HepG2 (cell line): ENCODE results near the gene PIWIL4. TPM values are rescaled to one million over a fixed set of nuclear protein-coding genes. Genes with fewer than 3 reads are reported as not detected.

Source experiments
- ATAC-seq: fragments of 200-7000 bp; cut with Tn5 transposase; 3 replicates; pipeline ENCODE4 v1.9.1; 2020; ENCODE audit warnings: mild to moderate bottlenecking, moderate library complexity
- BruUV-seq: library from RNA; stranded (reverse); fragments of 400-500 nt; replicated peaks from 2 replicates; lab custom pipeline; 2021; lab: Mats Ljungman, UMichigan
- CTCF ChIA-PET: fragments of 300-600 bp; formaldehyde crosslinking; extraction: SDS; loops from one replicate; lab custom pipeline; 2021; ENCODE audit warnings: low total read pairs, inconsistent platforms, low intra/inter-chr PET ratio; lab: Yijun Ruan, JAX
- POLR2A ChIA-PET: fragments of 350-600 bp; sonication (Branson Sonifier 250); formaldehyde crosslinking; loops from one replicate; lab custom pipeline; 2020; ENCODE audit warnings: antibody characterized with exemption, inconsistent platforms; lab: Yijun Ruan, JAX
- DNase-seq: peaks from one replicate; pipeline ENCODE4 v3.0.0-alpha.2; 2015; ENCODE audit warnings: low spot score
- FAIRE-seq: peaks from 3 replicates; lab custom pipeline; 2011; peaks lifted over from hg19 to GRCh38; lab: Jason Lieb, UNC
- H2AFZ ChIP-seq: one replicate; pipeline ENCODE4 v1.6.1; 2011; ENCODE audit warnings: low read length, inconsistent platforms
- H3K27ac ChIP-seq: fragments of 300-600 bp; 3 replicates; pipeline ENCODE4 v1.8.0; 2011; ENCODE audit warnings: mixed run types, mild to moderate bottlenecking, mixed read lengths, low read length, inconsistent platforms; ENCODE audit not compliant: insufficient read depth; ENCODE audit errors: extremely low read length
- H3K27me3 ChIP-seq, 2 experiments: fragments of 200-600 bp in 1 of 2; 2 replicates in 1 of 2; 3 replicates in 1 of 2; pipeline versions ENCODE4 v1.6.0 to v1.8.0; 2011; ENCODE audit warnings: low read length in 2 of 2, mild to moderate bottlenecking in 2 of 2, moderate library complexity in 2 of 2, inconsistent platforms in 1 of 2; ENCODE audit not compliant: insufficient read depth in 2 of 2, control insufficient read depth in 1 of 2
- H3K36me3 ChIP-seq, 2 experiments: fragments of 200-600 bp in 1 of 2; replicated peaks in 1 of 2; 2 replicates in 1 of 2; 3 replicates in 1 of 2; pipeline versions ENCODE4 v1.5.1 to v1.8.0; 2011; ENCODE audit warnings: low read length in 2 of 2, inconsistent platforms in 1 of 2; ENCODE audit not compliant: insufficient read depth in 2 of 2, control insufficient read depth in 1 of 2
- H3K4me1 ChIP-seq: 2 replicates; pipeline ENCODE4 v1.5.1; 2012; ENCODE audit warnings: low read length, inconsistent platforms; ENCODE audit not compliant: insufficient read depth
- H3K4me2 ChIP-seq: 2 replicates; pipeline ENCODE4 v1.6.0; 2011; ENCODE audit warnings: low read depth, low read length, inconsistent platforms
- H3K4me3 ChIP-seq, 3 experiments: fragments of 200-600 bp in 1 of 3; sonication (generic), shearing (Covaris generic) in 1 of 3; replicated peaks in 1 of 3; 2 replicates each; pipeline ENCODE4 v1.5.1; 2011 to 2016; ENCODE audit warnings: low read length in 3 of 3, inconsistent platforms in 2 of 3, low read depth in 2 of 3, mild to moderate bottlenecking in 2 of 3, control low read depth in 1 of 3, mixed read lengths in 1 of 3; ENCODE audit not compliant: insufficient read depth in 1 of 3
- H3K79me2 ChIP-seq: one replicate; pipeline ENCODE4 v1.6.1; 2011; ENCODE audit warnings: low read length, inconsistent platforms; ENCODE audit not compliant: insufficient read depth
- H3K9ac ChIP-seq: 2 replicates; pipeline ENCODE4 v1.6.0; 2011; ENCODE audit warnings: mild to moderate bottlenecking, low read depth, low read length, inconsistent platforms; ENCODE audit not compliant: insufficient read depth
- H3K9me3 ChIP-seq: 2 replicates; pipeline ENCODE4 v1.5.1; 2012; ENCODE audit warnings: mild to moderate bottlenecking, low read length
- H4K20me1 ChIP-seq: 2 replicates; pipeline ENCODE4 v1.6.0; 2011; ENCODE audit warnings: inconsistent platforms, mild to moderate bottlenecking, low read length, moderate library complexity; ENCODE audit not compliant: insufficient read depth
- CBX2 ChIP-seq, 2 experiments: fragments of 200-600 bp in 1 of 2; sonication (generic); formaldehyde crosslinking in 1 of 2; IDR thresholded peaks; 2 replicates each; pipeline versions ENCODE4 v1.7.0 to v1.8.1; 2018 to 2022; ENCODE audit warnings: low read depth in 2 of 2, low read length in 1 of 2, mild to moderate bottlenecking in 1 of 2, missing genetic modification reagents in 1 of 2
- CENPBD1 ChIP-seq: sonication (generic); formaldehyde crosslinking; IDR thresholded peaks from 2 replicates; pipeline ENCODE4 v1.8.0; 2022; ENCODE audit warnings: missing genetic modification reagents, low read depth, mild to moderate bottlenecking, borderline replicate concordance
- ESRRA ChIP-seq: sonication (generic); formaldehyde crosslinking; IDR thresholded peaks from 2 replicates; pipeline ENCODE4 v1.5.1; 2020; ENCODE audit warnings: mild to moderate bottlenecking, low read depth, missing genetic modification reagents
- HIC2 ChIP-seq: sonication (generic); formaldehyde crosslinking; IDR thresholded peaks from 2 replicates; pipeline ENCODE4 v1.9.0; 2022; ENCODE audit warnings: low read depth, missing genetic modification reagents
- KAT2B ChIP-seq: fragments of 150-350 bp; IDR thresholded peaks from 2 replicates; pipeline ENCODE4 v1.6.1; 2014; ENCODE audit warnings: low read depth, low read length, borderline replicate concordance
- MYC ChIP-seq: sonication (generic); formaldehyde crosslinking; IDR thresholded peaks from 2 replicates; pipeline ENCODE4 v1.9.0; 2021; ENCODE audit warnings: missing genetic modification reagents, borderline replicate concordance
- NFYB ChIP-seq: sonication (generic); formaldehyde crosslinking; IDR thresholded peaks from 2 replicates; pipeline ENCODE4 v1.4.0; 2020; ENCODE audit warnings: missing genetic modification reagents
- RFXANK ChIP-seq: IDR thresholded peaks from 2 replicates; pipeline ENCODE4 v1.6.1; 2016
- SOX5 ChIP-seq: IDR thresholded peaks from 2 replicates; pipeline ENCODE4 v1.6.1; 2016; ENCODE audit warnings: borderline replicate concordance
- ZBTB33 ChIP-seq: sonication (generic); formaldehyde crosslinking; IDR thresholded peaks from 2 replicates; pipeline ENCODE4 v1.4.0; 2020; ENCODE audit warnings: missing genetic modification reagents
- ZBTB37 ChIP-seq: sonication (generic); formaldehyde crosslinking; IDR thresholded peaks from 2 replicates; pipeline ENCODE4 v1.4.0; 2020; ENCODE audit warnings: mild to moderate bottlenecking, missing genetic modification reagents
- ZFY ChIP-seq: sonication (generic); formaldehyde crosslinking; IDR thresholded peaks from 2 replicates; pipeline ENCODE4 v1.4.0; 2020; ENCODE audit warnings: missing genetic modification reagents
- ZNF333 ChIP-seq: sonication (generic); formaldehyde crosslinking; IDR thresholded peaks from 2 replicates; pipeline ENCODE4 v1.4.0; 2020; ENCODE audit warnings: mild to moderate bottlenecking, missing genetic modification reagents, borderline replicate concordance
- ZNF441 ChIP-seq: sonication (generic); formaldehyde crosslinking; IDR thresholded peaks from 2 replicates; pipeline ENCODE4 v1.7.0; 2021; ENCODE audit warnings: missing genetic modification reagents, borderline replicate concordance
- ZNF746 ChIP-seq: sonication (generic); formaldehyde crosslinking; IDR thresholded peaks from 2 replicates; pipeline ENCODE4 v1.8.0; 2022; ENCODE audit warnings: mild to moderate bottlenecking, missing genetic modification reagents
- ZSCAN25 ChIP-seq: sonication (generic); formaldehyde crosslinking; IDR thresholded peaks from 2 replicates; pipeline ENCODE4 v1.8.0; 2022; ENCODE audit warnings: mild to moderate bottlenecking, missing genetic modification reagents
- WGBS: methylation state at CpG from one replicate; pipeline ENCODE4 v1.1.6; 2017; ENCODE audit warnings: low lambda C conversion rate; 5-methylcytosine and 5-hydroxymethylcytosine counted together
- in situ Hi-C: cut with HindIII; loops from 2 replicates; pipeline ENCODE4 v1.10.0; 2017; ENCODE audit warnings: low pct_unique_long_range_greater_than_20kb; ENCODE audit not compliant: extremely low pct_ligation_motif_present
- intact Hi-C: fragments of 100-400 bp; cut with micrococcal nuclease; formaldehyde crosslinking; loops from one replicate; pipeline ENCODE4 v1.10.0; 2022; ENCODE audit not compliant: unreplicated experiment
- polyA plus RNA-seq, 8 experiments: library from polyadenylated mRNA; depleted of rRNA in 3 of 8; stranded (reverse) in 7 of 8; unstranded in 1 of 8; fragments of >200 nt; fragmentation: Illumina TruSeq in 4 of 8; extraction: Trizol in 4 of 8; gene quantifications; 2 replicates each; pipeline versions ENCODE4 v1.2.1 to v1.2.3, GENCODE V29; 2011 to 2016; ENCODE audit warnings: low read depth in 4 of 8, missing spikeins in 1 of 8, mixed read lengths in 1 of 8; ENCODE audit not compliant: insufficient read depth in 1 of 8
- total RNA-seq, 5 experiments: library from RNA; depleted of rRNA; stranded (reverse); fragments of >200 nt; fragmentation: Illumina TruSeq; extraction: Trizol; gene quantifications; 2 replicates each; pipeline ENCODE4 v1.2.3, GENCODE V29; 2016; ENCODE audit warnings: low read depth in 1 of 5

The PIWIL4 gene
- total and polyA plus RNA-seq, 2 of the 13 experiments (the other 11 are each of a cell fraction or from before 2014, with no cell fraction given), result 0.08 TPM; not detected in 1

- TF ChIP-seq SOX5 (CRISPR knock-in tag) (no peak), ZSCAN25 (no peak), ZNF333 (CRISPR knock-in tag) (no peak), ESRRA (no peak), MYC (CRISPR knock-in tag) (no peak), KAT2B (no peak), CBX2 (IDR thresholded peaks at IDR 0.05; ENCODE audit: low read depth, low read length) (no peak), CBX2 (CRISPR knock-in tag; IDR thresholded peaks at IDR 0.05; ENCODE audit: low read depth) (no peak)
Measured at GRCh38 chr11:94630221-94630620, 63.1 kb downstream of the PIWIL4 start (continued).

- 1% methylated on average over 2 of the region's 2 CpGs for WGBS
- no peaks in the 10 kb centered on the region for H3K79me2 ChIP-seq
- H4K20me1 ChIP-seq, result no peaks in the 10 kb centered on the region
- DNase-seq (no peak), ATAC-seq (no peak), FAIRE-seq (no peak)
- no TSS peak for BruUV-seq
- H3K36me3 ChIP-seq, result no peaks in the 10 kb centered on the region
- in situ Hi-C loops (loop anchor here (25.0 kb wide), 1 partner anchor 1130 kb away; no protein-coding TSS in a partner anchor), intact Hi-C loops (no loop called here)
- H3K4me3 ChIP-seq, result no peak overlapping the region
- CTCF ChIA-PET, result no interaction called here
- H3K27me3 ChIP-seq, result no peaks in the 10 kb centered on the region
- H3K9me3 ChIP-seq, result peaks cover 3% of the 10 kb centered on the region
- POLR2A ChIA-PET, result no interaction called here
- H3K9ac ChIP-seq, result no peak overlapping the region
- H3K4me2 ChIP-seq, result no peak overlapping the region
- no peak overlapping the region for H3K27ac ChIP-seq
- H3K4me1 ChIP-seq, result no peaks in the 10 kb centered on the region
- H2AFZ ChIP-seq, result no peak overlapping the region
- TF ChIP-seq ZBTB33 (no peak), HIC2 (no peak), ZNF746 (CRISPR knock-in tag) (no peak), ZNF441 (CRISPR knock-in tag) (no peak), ZBTB37 (no peak), CENPBD1 (no peak), ZFY (no peak), NFYB (no peak), RFXANK (no peak)
Measured at GRCh38 chr11:94632356-94632755, 65.2 kb downstream of the PIWIL4 start.
